Stimulated activated memory B cell treated with anti-CD40 and anti-IgM and Interleukin-4, amounts not matched to agents 10 μg/mL and 1 μg/mL and 100 μg/mL, for 72 hours (primary cell): ENCODE data around the gene PTPRN2.
"Not testable (repeated sequence)": the region's sequence is repeated elsewhere in the genome, so short reads cannot be mapped to it uniquely, and the experiment has no call there.

Experiments
- ATAC-seq: fragments of 150-1000 bp; cut with Tn5 transposase; 2 replicates; pipeline ENCODE4 v1.10.0; 2021
- H3K27ac Mint-ChIP-seq: one replicate; pipeline ENCODE4 v1.8.0; 2022; ENCODE audit warnings: mild to moderate bottlenecking, mixed read lengths
- H3K27me3 Mint-ChIP-seq: one replicate; pipeline ENCODE4 v1.8.0; 2022; ENCODE audit warnings: mixed read lengths
- H3K36me3 Mint-ChIP-seq: one replicate; pipeline ENCODE4 v1.8.0; 2022; ENCODE audit warnings: mixed read lengths
- H3K4me1 Mint-ChIP-seq: one replicate; pipeline ENCODE4 v1.8.0; 2022; ENCODE audit warnings: mixed read lengths
- H3K4me3 Mint-ChIP-seq: one replicate; pipeline ENCODE4 v1.8.0; 2022; ENCODE audit warnings: mild to moderate bottlenecking, moderate library complexity, mixed read lengths
- H3K9me3 Mint-ChIP-seq: one replicate; pipeline ENCODE4 v1.8.0; 2022; ENCODE audit warnings: mixed read lengths

Gene PTPRN2

DNA sequence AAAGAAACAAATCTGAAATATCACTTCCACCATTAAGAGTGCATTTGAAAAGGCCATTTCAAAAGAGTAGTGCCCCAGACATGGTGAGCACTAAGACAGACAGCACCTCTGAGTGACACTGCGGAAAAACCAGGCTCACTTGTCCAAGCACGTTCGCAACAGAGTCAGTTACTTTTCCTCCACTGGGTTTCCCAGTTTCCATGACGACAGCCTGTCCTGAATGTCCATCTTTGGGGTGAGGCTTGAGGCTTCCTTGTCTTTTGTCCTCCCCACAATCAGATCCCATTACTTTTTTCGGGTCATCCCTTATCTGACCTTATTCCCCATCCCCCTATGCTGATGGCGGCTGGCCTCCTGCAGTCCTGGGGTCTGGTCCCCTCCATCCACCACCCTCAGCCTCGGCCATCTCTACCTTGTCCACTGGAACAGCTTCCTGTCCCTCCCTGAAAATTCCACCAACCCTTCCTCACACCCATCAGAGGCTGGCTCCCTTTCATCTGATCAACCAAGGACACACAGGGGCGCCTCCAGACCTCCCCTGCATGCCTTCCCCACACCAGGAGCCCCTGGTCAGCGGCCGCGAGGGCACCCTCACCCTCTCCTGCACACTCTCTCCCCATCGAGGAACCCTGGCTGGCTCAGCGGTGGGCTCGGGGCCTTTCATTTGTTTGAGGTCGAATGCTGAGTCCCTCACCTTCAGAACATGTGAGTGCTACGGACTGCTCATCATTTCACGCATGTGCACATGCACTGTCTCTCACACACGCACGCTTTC is 887.2 kb downstream of the PTPRN2 start:
- Mint-ChIP-seq H3K4me1 (no peaks in the 10 kb centered on the region), H3K27ac (no peak overlapping the region), H3K4me3 (no peak overlapping the region), H3K9me3 (no peaks in the 10 kb centered on the region), H3K36me3 (no peaks in the 10 kb centered on the region), H3K27me3 (peaks cover 19% of the 10 kb centered on the region)
- ATAC-seq: no peak

DNA sequence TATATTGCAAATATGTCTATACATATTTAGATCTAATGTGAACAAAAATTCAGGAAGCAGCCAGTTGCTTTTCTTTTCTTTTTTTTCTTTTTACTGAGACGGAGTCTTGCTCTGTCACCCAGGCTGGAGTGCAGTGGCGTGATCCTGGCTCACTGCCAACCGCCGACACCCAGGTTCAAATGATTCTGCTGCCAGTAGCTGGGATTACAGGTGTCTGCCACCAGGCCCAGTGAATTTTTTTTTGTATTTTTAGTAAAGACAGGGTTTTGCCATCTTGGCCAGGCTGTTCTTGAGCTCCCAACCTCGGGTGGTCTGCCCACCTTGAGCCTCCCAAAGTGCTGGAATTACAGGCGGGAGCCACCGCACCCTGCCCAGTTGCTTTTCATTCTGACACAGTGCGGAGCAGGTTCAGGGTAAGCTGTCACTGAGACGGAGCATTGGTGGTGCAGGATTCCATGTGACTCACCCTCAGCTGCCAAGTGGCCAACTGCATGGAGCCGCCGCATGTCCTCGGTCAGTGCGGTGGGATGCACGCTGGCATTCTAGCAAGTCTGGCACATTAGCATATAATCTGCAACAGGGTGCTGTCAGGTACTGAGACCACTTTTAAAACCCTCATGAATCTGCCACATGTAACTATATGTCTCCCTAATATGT is 888.1 kb downstream of the PTPRN2 start:
- H3K27me3 Mint-ChIP-seq: peaks cover 19% of the 10 kb centered on the region
- H3K4me3 Mint-ChIP-seq: no peak overlapping the region
- no peaks in the 10 kb centered on the region for H3K4me1 Mint-ChIP-seq
- H3K27ac Mint-ChIP-seq: no peak overlapping the region
- ATAC-seq: no peak
- no peaks in the 10 kb centered on the region for H3K36me3 Mint-ChIP-seq
- H3K9me3 Mint-ChIP-seq: no peaks in the 10 kb centered on the region

- not testable (repeated sequence) for ATAC-seq, H3K27ac Mint-ChIP-seq, H3K36me3 Mint-ChIP-seq, H3K9me3 Mint-ChIP-seq, H3K4me3 Mint-ChIP-seq, H3K4me1 Mint-ChIP-seq
- peaks cover 14% of the 10 kb centered on the region for H3K27me3 Mint-ChIP-seq
Observed at GRCh38 chr7:157697287-157697686, 890.3 kb downstream of the PTPRN2 start.

GRCh38 chr7:157695609-157696008 is 892.0 kb downstream of the PTPRN2 start:
- H3K36me3 Mint-ChIP-seq, H3K4me3 Mint-ChIP-seq, ATAC-seq, H3K4me1 Mint-ChIP-seq, H3K9me3 Mint-ChIP-seq, H3K27ac Mint-ChIP-seq: not testable (repeated sequence)
- peaks cover 19% of the 10 kb centered on the region for H3K27me3 Mint-ChIP-seq

GRCh38 chr7:157694376-157694665 is 893.3 kb downstream of the PTPRN2 start:
- H3K4me3 Mint-ChIP-seq: no peak overlapping the region
- H3K27me3 Mint-ChIP-seq: peaks cover 19% of the 10 kb centered on the region
- H3K9me3 Mint-ChIP-seq: no peaks in the 10 kb centered on the region
- ATAC-seq: no peak
- H3K27ac Mint-ChIP-seq: no peak overlapping the region
- H3K36me3 Mint-ChIP-seq: no peaks in the 10 kb centered on the region
- no peaks in the 10 kb centered on the region for H3K4me1 Mint-ChIP-seq

DNA sequence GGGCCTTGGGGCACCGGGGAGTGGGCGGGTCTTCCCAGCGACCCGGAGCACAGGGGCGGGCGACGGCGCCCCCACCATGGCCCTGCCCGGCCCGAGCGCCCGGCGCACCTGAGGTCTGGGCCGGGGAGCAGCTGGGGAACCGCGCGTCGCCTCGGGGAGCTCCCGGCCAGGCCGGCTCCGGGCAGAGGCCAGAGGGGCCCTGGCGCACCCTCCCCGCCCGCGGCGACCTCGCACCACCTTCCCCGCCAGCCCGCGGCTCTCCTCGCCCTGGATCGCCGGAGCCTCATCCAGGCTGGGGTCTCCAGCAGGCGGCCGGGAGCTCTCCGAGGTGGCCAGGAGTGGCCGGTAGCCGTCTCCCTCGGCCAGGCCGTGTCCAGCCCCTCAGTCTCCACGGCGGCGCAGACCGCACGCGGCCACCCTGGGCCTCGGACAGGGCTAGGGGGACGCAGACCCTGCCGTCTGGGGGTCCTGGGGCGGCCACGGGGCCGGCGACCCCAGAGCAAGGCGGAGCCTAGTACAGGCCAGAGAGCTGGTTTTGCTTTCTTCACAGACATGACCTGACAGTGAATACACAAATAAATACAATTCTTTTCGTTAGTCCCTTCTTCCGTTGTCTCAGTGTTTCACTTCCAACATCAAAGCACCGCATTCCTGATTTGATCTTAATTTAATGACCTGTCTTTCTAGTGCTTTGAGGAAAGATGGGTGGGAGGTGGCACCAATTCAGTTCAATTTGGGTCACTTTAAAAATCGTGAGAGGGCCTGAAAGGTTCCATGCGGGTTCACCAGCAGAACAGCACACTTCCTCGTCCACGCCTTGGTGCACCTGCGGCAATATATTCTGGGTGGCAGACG is 893.9 kb downstream of the PTPRN2 start:
- Mint-ChIP-seq H3K4me3 (no peak overlapping the region), H3K36me3 (no peaks in the 10 kb centered on the region)

GRCh38 chr7:157693071-157693520 is 894.5 kb downstream of the PTPRN2 start:
- H3K4me3 Mint-ChIP-seq: no peak overlapping the region
- no peak overlapping the region for H3K27ac Mint-ChIP-seq
- H3K36me3 Mint-ChIP-seq: no peaks in the 10 kb centered on the region
- peak; percentile 8 for ATAC-seq
- no peaks in the 10 kb centered on the region for H3K4me1 Mint-ChIP-seq
- no peaks in the 10 kb centered on the region for H3K9me3 Mint-ChIP-seq
- peaks cover 19% of the 10 kb centered on the region for H3K27me3 Mint-ChIP-seq

More for the DNA sequence above, 893.9 kb downstream of the PTPRN2 start:
- Mint-ChIP-seq H3K9me3 (no peaks in the 10 kb centered on the region), H3K27ac (no peak overlapping the region), H3K27me3 (peaks cover 19% of the 10 kb centered on the region), H3K4me1 (no peaks in the 10 kb centered on the region)
- no peak for ATAC-seq

GRCh38 chr7:157692460-157693011 is 895.1 kb downstream of the PTPRN2 start:
- no peak for ATAC-seq

GRCh38 chr7:157691586-157692459 is 895.8 kb downstream of the PTPRN2 start:
- H3K4me3 Mint-ChIP-seq: peak overlapping the region; percentile 7
- no peaks in the 10 kb centered on the region for H3K9me3 Mint-ChIP-seq
- H3K4me1 Mint-ChIP-seq: no peaks in the 10 kb centered on the region
- ATAC-seq: peak; percentile 39
- peaks cover 21% of the 10 kb centered on the region for H3K27me3 Mint-ChIP-seq
- H3K27ac Mint-ChIP-seq: no peak overlapping the region
- no peaks in the 10 kb centered on the region for H3K36me3 Mint-ChIP-seq

More at GRCh38 chr7:157692460-157693011, 895.1 kb downstream of the PTPRN2 start:
- no peaks in the 10 kb centered on the region for H3K9me3 Mint-ChIP-seq
- peaks cover 19% of the 10 kb centered on the region for H3K27me3 Mint-ChIP-seq
- H3K4me1 Mint-ChIP-seq: no peaks in the 10 kb centered on the region
- no peak overlapping the region for H3K27ac Mint-ChIP-seq
- H3K4me3 Mint-ChIP-seq: peak overlapping the region; percentile 7
- H3K36me3 Mint-ChIP-seq: no peaks in the 10 kb centered on the region

DNA sequence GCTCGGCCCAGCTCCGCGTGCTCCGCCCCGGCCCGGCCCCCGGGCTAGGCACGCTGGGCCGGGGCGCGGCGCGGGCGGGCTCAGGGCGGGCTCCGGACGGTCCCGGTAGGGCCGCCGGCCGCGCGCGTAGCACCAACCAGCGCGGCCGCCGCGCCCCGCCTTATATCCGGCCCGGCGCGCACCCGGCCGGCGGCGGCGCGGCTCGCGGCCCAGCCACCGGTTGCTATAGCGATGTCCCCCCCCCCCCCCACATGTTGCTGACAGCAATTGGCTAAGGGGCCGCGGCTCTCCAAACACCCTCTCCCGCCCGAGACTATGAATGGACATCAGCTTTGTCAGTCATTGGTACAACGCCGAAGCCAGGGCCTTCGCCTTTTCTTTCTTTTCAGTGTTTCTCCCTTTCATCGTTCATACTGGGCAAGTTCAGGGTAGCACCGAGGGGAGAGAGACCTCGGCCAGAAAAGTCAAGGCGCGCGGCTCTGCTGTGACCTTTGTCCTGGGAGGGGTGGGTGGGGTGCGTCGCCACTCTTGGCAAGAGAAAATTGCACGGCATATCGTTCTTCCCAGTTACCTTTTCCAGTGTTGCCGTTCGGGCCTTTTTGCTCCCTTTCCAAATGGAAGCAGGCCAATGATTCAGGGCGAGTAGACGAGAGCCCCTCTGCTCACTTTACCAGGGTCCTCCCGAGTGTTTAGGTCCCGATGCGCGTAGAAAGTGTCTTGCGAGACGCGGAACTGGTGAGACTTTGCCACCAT is 896.6 kb downstream of the PTPRN2 start:
- H3K4me3 Mint-ChIP-seq: no peak overlapping the region
- no peaks in the 10 kb centered on the region for H3K9me3 Mint-ChIP-seq
- H3K36me3 Mint-ChIP-seq: no peaks in the 10 kb centered on the region
- ATAC-seq: no peak
- H3K27ac Mint-ChIP-seq: no peak overlapping the region
- no peaks in the 10 kb centered on the region for H3K4me1 Mint-ChIP-seq
- H3K27me3 Mint-ChIP-seq: peaks cover 29% of the 10 kb centered on the region

- Mint-ChIP-seq H3K27me3 (peaks cover 30% of the 10 kb centered on the region), H3K4me1 (no peaks in the 10 kb centered on the region), H3K27ac (no peak overlapping the region), H3K36me3 (no peaks in the 10 kb centered on the region), H3K4me3 (no peak overlapping the region), H3K9me3 (no peaks in the 10 kb centered on the region)
- no peak for ATAC-seq
Observed at GRCh38 chr7:157690058-157690832, 897.4 kb downstream of the PTPRN2 start.

DNA sequence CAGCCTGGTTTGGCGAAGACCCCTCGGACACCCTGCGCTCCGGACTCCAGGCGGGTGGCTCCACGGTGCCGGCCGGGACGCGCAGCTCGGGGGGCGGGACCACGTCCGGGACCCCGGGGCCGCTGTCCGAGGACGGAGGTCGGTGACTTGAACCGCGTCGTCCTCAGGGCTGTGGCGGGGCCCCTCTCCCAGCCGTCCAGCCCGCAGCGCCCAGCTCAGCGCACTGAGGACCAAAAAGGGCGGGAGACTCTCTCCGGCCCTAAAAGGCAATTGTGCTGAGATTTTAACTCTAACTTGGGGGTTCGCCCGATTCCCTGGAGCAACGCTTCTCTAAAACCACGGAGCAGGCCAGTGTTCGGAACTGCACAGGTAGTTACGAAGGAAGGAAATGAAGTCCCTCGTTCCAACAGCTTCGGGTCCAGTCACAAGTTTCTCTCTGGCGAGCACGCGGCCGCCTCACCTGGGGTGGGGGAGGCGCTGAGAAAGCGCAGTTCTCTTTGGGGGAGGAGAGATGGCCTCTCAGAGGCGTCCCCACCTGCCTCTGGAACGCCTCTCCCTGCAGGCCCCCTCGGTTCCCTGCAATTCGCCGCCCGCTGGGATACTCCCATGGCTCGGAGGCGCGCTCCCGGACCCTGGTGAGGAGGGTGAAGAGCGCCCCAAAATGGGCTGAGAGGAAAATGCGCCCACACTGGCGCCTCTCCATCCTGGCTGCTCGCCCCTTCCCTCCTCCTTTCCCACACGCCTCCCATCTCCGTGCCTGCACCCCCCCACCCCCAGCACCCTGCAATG is 898.2 kb downstream of the PTPRN2 start:
- H3K4me1 Mint-ChIP-seq: no peaks in the 10 kb centered on the region
- ATAC-seq: no peak
- no peak overlapping the region for H3K4me3 Mint-ChIP-seq
- H3K9me3 Mint-ChIP-seq: no peaks in the 10 kb centered on the region
- peaks cover 29% of the 10 kb centered on the region for H3K27me3 Mint-ChIP-seq
- H3K27ac Mint-ChIP-seq: no peak overlapping the region
- no peaks in the 10 kb centered on the region for H3K36me3 Mint-ChIP-seq
